Transverse colon (tissue), 4 donors: ENCODE measurements around the gene COPA. TPM values are rescaled to one million over a fixed set of nuclear protein-coding genes. Genes with fewer than 3 reads are reported as not detected.

Source experiments
- DNase-seq: peaks from one replicate; pipeline ENCODE4 v3.0.0-alpha.2; 2019
- H3K27ac ChIP-seq, 4 donors: fragments of 200-600 bp; sonication (generic); 2 replicates each; pipeline ENCODE4 v1.5.1; 2016 to 2018; ENCODE audit warnings: inconsistent platforms in 4 of 4
- H3K27me3 ChIP-seq: fragments of 200-600 bp; sonication (generic); 2 replicates; pipeline ENCODE4 v1.5.1; 2017; ENCODE audit warnings: inconsistent platforms
- H3K36me3 ChIP-seq, 4 donors: fragments of 200-600 bp; sonication (generic); 2 replicates each; pipeline ENCODE4 v1.5.1; 2017 to 2019; ENCODE audit warnings: inconsistent platforms in 4 of 4
- H3K4me1 ChIP-seq, 4 donors: fragments of 200-600 bp; sonication (generic); 2 replicates each; pipeline ENCODE4 v1.5.1; 2017 to 2020; ENCODE audit warnings: inconsistent platforms in 4 of 4
- H3K4me3 ChIP-seq, 4 donors: fragments of 200-600 bp; sonication (generic); 1 replicate in 1 of 4; 2 replicates in 3 of 4; pipeline versions ENCODE4 v1.5.1 to v1.6.1; 2017 to 2019; ENCODE audit warnings: inconsistent platforms in 4 of 4
- H3K9me3 ChIP-seq, 2 donors: fragments of 200-600 bp; sonication (generic); 2 replicates each; pipeline ENCODE4 v1.5.1; 2017 to 2019; ENCODE audit warnings: inconsistent platforms in 2 of 2
- CTCF ChIP-seq, 5 experiments: fragments of 200-600 bp in 3 of 5; fragments of 450-650 bp in 2 of 5; sonication (generic) in 3 of 5; IDR thresholded peaks; 1 replicate in 2 of 5; 2 replicates in 3 of 5; pipeline ENCODE4 v1.5.1; 2016 to 2017; ENCODE audit warnings: antibody characterized with exemption in 5 of 5, inconsistent platforms in 3 of 5, mild to moderate bottlenecking in 2 of 5, moderate library complexity in 1 of 5
- EP300 ChIP-seq: sonication (generic); formaldehyde crosslinking; IDR thresholded peaks from one replicate; pipeline ENCODE4 v1.6.1; 2017; ENCODE audit warnings: antibody characterized with exemption, low read depth
- POLR2A ChIP-seq: fragments of 450-650 bp; IDR thresholded peaks from one replicate; pipeline ENCODE4 v1.6.1; 2016; ENCODE audit warnings: antibody characterized with exemption, mild to moderate bottlenecking, moderate library complexity
- POLR2AphosphoS5 ChIP-seq, 3 donors: sonication (generic); formaldehyde crosslinking; IDR thresholded peaks; one replicate each; pipeline ENCODE4 v1.6.1; 2016; ENCODE audit warnings: antibody characterized with exemption in 3 of 3
- WGBS, 2 donors: methylation state at CpG; one replicate each; pipeline ENCODE4 v1.1.5; 2018; ENCODE audit warnings: low coverage in 1 of 2; 5-methylcytosine and 5-hydroxymethylcytosine counted together
- in situ Hi-C, 4 donors: fragments of 200-750 bp; cut with MboI; loops; one replicate each; pipeline versions ENCODE4 v1.15.0 to v1.15.1; 2017; ENCODE audit warnings: low sequenced_read_pairs in 3 of 4, low pct_ligation_motif_present in 1 of 4, low pct_unique_long_range_greater_than_20kb in 1 of 4
- intact Hi-C: fragments of 100-400 bp; cut with DNase I; formaldehyde crosslinking; loops from one replicate; pipeline ENCODE4 v1.15.1; 2023; ENCODE audit warnings: low total_unique reads
- total RNA-seq, 4 donors: library from RNA; depleted of rRNA; stranded (reverse); fragments of >200 nt; gene quantifications; one replicate each; pipeline ENCODE4 v1.1.0, GENCODE V29; 2016

Gene COPA
- total RNA-seq, 4 donors from 2014 or later: 98.7 to 152 (median 119) TPM

GRCh38 chr1:160375788-160376524 lies 32.9 kb upstream of the COPA start:
- Histone ChIP-seq H3K27ac (peak overlapping the region in 3 of 4 donors; percentile 33 to 40 (median 37)), H3K27me3 (no peaks in the 10 kb centered on the region), H3K4me3 (no peak overlapping the region), H3K9me3 (no peaks in the 10 kb centered on the region), H3K36me3 (no peaks in the 10 kb centered on the region), H3K4me1 (peaks cover 0 to 8% (median 5%) of the 10 kb centered on the region in 4 donors)
- intact Hi-C loops: no loop called here
- 15 to 50% methylated on average over 4 to 9 of the region's 9 CpGs for WGBS, 2 donors
- in situ Hi-C loops: no loop called here
- no peak for DNase-seq
- TF ChIP-seq EP300 (no peak), CTCF (IDR thresholded peaks at IDR 0.05) (no peak), POLR2A (no peak), POLR2AphosphoS5 (IDR thresholded peaks at IDR 0.05) (no peak)

GRCh38 chr1:160374306-160375110 lies 31.5 kb upstream of the COPA start:
- Histone ChIP-seq H3K27ac (peak overlapping the region in 2 of 4 donors; percentile 6 to 53), H3K4me3 (no peak overlapping the region), H3K9me3 (no peaks in the 10 kb centered on the region), H3K27me3 (peaks cover 5% of the 10 kb centered on the region), H3K4me1 (peaks cover 0 to 8% (median 5%) of the 10 kb centered on the region in 4 donors), H3K36me3 (no peaks in the 10 kb centered on the region)
- in situ Hi-C loops (no loop called here), intact Hi-C loops (no loop called here)
- 75 to 81% methylated on average over 4 to 6 of the region's 6 CpGs for WGBS, 2 donors
- DNase-seq: no peak
- TF ChIP-seq EP300 (no peak), POLR2A (no peak), POLR2AphosphoS5 (IDR thresholded peaks at IDR 0.05) (no peak), CTCF (IDR thresholded peaks at IDR 0.05) (no peak)

DNA sequence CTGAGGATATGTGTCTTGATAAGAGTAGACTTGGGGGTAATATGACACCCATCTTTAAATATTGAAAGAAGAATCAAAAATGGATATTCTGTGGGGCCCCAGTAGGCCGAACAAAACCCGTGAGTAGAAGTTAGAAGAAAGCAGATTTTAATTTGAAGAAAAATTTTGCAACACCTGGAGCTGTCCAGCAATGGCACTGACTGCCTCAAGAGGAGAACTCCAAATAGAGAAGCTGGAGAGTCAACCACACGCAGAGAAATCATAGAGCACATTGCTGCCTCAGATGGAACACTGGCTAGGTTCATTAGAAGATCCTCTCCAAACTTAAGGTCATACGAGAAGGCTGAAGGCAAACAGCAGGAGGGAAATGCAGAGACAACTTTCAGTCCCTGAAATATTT lies 30.6 kb upstream of the COPA start:
- Histone ChIP-seq H3K27ac (no peak overlapping the region), H3K4me1 (peaks cover 0 to 8% (median 5%) of the 10 kb centered on the region in 4 donors), H3K27me3 (peaks cover 5% of the 10 kb centered on the region), H3K9me3 (no peaks in the 10 kb centered on the region), H3K4me3 (no peak overlapping the region), H3K36me3 (no peaks in the 10 kb centered on the region)
- in situ Hi-C loops: no loop called here
- no peak for TF ChIP-seq EP300
- no peak for TF ChIP-seq POLR2AphosphoS5 (IDR thresholded peaks at IDR 0.05)
- no peak for TF ChIP-seq CTCF (IDR thresholded peaks at IDR 0.05)
- TF ChIP-seq POLR2A: no peak
- DNase-seq: no peak
- intact Hi-C loops: no loop called here
- 86 to 95% methylated on average over 2 to 4 of the region's 4 CpGs for WGBS, 2 donors

- Histone ChIP-seq H3K9me3 (no peaks in the 10 kb centered on the region), H3K4me1 (peaks cover 0 to 8% (median 5%) of the 10 kb centered on the region in 4 donors), H3K27ac (no peak overlapping the region), H3K36me3 (no peaks in the 10 kb centered on the region), H3K27me3 (peaks cover 5% of the 10 kb centered on the region), H3K4me3 (no peak overlapping the region)
- no peak for DNase-seq
- no peak for TF ChIP-seq EP300
- TF ChIP-seq CTCF (IDR thresholded peaks at IDR 0.05): no peak
- no peak for TF ChIP-seq POLR2A
- no peak for TF ChIP-seq POLR2AphosphoS5 (IDR thresholded peaks at IDR 0.05)
- WGBS, 2 donors: 78 to 80% methylated on average over 2 to 4 of the region's 4 CpGs
- in situ Hi-C loops (no loop called here), intact Hi-C loops (no loop called here)
Observed at GRCh38 chr1:160371756-160372155, 28.7 kb upstream of the COPA start.
